HG02798 (cell line): ENCODE results near the gene COL6A5.
"Not testable (repeated sequence)": the region's sequence is repeated elsewhere in the genome, so short reads cannot be mapped to it uniquely, and the experiment has no call there.

Source experiments
- ATAC-seq: cut with Tn5 transposase; IDR thresholded peaks from one replicate; pipeline ENCODE4 v1.9.1; 2021; ENCODE audit warnings: mild to moderate bottlenecking; ENCODE audit not compliant: unreplicated experiment, poor library complexity

The COL6A5 gene

GRCh38 chr3:130433306-130433705 is 87.8 kb downstream of the COL6A5 start:
- ATAC-seq = no peak

DNA sequence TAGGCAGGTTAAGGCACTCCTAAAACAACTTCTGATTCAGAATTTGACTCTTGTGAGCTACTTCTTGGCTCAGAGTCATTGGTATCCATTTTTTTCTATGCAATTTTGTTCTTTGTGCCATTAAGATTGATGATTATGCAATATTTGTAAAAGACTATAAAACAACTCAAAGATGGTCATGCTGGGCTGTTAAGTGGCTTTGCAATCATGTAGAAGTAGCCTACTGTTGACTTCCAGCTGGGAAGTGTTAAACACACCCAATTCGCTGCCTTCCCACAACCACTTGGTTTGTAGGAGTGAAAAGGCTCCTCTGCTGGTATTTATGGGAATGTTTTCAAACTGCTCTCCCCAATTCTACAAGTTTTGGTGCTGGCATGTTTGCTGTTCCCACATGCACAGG is 96.8 kb downstream of the COL6A5 start:
- no peak for ATAC-seq

DNA sequence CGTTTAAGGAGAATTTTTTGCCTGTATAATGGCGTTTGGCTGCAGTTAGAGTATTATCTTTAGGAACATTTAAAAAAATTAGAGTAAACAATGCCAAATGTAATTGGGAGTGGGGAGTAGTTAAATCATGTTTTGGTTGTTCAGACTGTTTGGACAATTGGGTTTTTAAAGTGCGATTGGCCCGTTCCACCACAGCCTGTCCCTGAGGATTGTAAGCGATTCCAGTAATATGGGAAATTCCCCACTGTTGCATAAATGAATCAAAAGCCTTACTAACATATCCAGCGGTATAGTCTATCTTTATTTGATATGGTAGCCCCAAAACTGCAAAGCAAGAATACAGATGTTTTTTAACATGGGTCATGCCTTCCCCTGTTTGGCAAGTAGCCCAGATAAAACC is 101.4 kb downstream of the COL6A5 start:
- ATAC-seq = not testable (repeated sequence)

DNA sequence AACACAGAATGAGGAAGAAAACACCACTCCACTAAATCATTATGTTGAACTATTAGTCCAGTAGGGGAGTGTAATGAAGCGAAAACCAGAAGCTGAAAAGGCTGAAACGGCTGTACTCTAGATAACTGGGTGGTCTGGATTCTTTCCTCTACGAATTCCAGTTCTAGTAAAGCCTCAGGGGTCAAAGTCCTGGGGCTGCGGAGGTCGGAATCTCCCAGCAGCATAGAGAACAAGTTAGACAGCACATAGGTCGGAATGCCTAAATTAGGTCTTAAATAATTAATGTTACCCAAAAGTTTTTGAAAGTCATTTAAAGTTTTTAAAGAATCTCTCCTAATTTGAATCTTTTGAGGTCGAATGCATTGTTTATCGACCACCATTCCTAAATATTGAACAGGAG is 102.7 kb downstream of the COL6A5 start:
- not testable (repeated sequence) for ATAC-seq

GRCh38 chr3:130456540-130456939 is 111.1 kb downstream of the COL6A5 start:
- ATAC-seq = no peak

DNA sequence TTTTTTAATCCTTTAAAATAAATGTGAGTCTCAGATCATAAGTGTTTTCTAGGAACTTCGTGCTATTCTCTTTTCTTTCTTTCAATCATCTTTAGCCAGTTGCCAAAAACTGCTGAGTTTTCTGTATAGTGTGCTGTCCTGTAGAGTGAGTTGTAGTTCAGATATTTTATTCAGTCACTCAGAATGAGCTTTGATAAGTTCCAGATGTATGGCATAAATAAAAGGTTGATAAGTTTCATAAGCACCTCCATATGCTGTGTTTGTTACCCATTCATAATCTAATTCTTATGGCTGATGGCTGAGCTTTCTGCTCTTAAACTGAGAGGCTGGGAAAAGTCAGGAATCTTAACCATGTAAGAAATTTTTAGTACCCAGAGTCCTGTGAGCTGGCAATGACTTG is 112.2 kb downstream of the COL6A5 start:
- ATAC-seq = no peak

GRCh38 chr3:130459944-130460343 is 114.5 kb downstream of the COL6A5 start:
- ATAC-seq = no peak

- no peak for ATAC-seq
These were observed 116.6 kb downstream of the COL6A5 start for GRCh38 chr3:130462089-130462488.

DNA sequence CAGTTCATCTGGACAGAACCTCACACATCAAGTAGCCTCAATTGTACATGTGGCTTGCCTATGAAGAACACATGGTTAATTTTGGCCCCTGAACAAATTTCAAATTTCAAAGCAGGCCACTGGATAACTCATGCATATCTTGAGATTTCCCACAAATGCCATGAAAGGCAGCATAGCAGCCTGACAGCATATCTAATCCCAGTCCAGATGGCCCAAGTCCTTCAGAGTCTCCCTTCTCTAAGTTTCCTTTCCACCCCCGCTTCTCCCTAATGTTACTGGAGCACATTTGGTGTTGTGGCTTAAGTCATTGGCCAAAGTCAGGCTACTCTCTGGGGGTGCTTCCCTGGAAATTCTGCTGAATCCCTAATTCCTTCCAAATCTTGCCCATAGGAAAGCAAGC is 117.7 kb downstream of the COL6A5 start:
- ATAC-seq = no peak

DNA sequence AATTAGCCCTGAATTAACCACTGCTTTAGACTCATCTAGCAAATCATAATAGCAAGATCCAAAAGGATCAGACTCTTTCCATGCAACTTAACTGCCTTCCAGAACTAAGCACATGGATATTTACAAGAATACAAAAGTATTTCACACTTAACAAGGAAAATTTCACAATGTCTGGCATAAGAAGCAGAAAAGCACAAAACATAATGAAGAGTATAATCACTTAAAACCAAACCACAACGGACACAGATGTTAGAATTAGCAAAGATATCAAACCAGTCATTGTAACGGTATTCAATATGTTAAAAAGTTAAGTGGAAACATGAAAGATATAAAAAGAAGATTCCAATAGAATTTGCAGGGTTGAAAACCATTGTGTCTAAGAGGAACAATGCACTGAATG is 120.0 kb downstream of the COL6A5 start:
- ATAC-seq = no peak

- no peak for ATAC-seq
These were observed 122.8 kb downstream of the COL6A5 start for GRCh38 chr3:130468311-130468710.

GRCh38 chr3:130470126-130470525 is 124.7 kb downstream of the COL6A5 start:
- no peak for ATAC-seq

DNA sequence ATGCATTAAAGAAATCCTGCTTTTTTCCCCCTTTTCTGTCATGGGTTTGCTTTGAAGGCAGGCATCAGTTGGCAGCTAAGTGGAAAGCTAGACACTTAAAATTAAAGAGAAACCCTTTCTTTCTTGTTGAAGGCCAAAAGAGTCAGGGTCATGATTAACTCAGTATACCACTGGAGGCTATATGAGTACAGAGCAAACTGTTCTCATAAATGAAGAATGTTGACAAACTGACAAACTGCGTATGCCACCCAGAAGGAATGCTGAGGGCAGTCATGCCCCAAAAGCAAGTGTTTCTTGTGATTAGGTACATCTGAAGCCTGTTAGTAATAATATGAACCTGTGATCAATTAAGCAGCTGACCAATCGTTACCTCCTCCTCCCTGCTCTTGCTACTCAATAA is 127.9 kb downstream of the COL6A5 start:
- no peak for ATAC-seq

DNA sequence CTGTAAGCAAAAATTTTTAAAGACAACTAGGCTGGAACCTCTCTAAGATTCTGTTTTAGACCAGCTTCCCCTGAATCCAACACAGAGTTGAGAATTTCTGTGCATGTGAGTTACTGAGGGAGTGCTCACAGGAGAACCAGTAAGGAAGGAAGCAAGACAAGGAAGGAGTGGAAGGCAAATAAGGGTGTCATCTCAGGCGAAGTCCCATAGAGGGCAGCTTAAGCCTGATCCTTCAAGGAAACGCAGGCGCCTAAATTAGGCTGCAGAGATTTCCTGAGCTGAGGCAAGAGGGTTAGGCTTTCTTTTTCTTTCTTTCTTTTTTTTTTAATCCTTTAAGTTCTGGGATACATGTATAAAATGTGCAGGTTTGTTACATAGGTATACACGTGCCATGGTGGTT is 135.3 kb downstream of the COL6A5 start:
- no peak for ATAC-seq

- ATAC-seq = no peak
These were observed 142.8 kb downstream of the COL6A5 start for GRCh38 chr3:130488288-130488687.

- no peak for ATAC-seq
These were observed 143.4 kb downstream of the COL6A5 start for GRCh38 chr3:130488769-130489450.

DNA sequence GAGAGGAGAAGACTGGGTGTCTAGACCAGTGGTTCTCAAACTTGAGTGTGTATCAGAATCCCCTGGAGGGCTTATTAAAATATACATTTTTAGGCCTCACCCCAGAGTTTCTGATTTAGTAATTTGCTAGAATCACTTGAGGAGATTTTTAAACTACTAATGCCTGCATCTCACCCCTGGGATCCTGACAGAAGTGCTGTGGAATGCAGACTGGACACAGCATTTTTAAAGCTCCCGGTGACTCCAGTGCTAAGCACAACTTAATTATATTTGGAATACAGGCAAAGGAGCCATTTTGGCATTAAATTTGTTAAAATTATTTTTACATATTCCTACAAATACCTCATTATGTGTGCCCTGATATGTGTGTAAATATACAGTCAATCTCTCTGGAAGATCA is 144.8 kb downstream of the COL6A5 start:
- no peak for ATAC-seq

DNA sequence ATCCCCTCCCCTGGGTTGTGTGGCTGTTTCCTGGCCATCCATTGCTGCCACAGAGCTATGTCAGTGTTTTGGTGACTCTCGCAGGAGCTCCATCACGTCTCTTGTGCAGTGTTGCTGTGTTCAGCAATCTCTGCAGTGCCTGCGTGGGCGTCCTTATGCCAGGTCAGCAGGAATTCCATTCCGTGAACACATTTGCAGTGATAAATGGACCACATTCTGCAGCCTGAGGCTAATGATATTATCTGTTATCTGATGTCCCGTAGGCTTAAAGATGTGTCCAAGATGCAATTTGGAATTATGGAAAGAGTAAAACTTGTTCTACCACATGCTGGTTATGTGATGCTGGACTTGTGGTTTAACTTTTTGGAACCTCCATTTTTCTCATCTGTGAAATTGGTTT is 146.0 kb downstream of the COL6A5 start:
- no peak for ATAC-seq

DNA sequence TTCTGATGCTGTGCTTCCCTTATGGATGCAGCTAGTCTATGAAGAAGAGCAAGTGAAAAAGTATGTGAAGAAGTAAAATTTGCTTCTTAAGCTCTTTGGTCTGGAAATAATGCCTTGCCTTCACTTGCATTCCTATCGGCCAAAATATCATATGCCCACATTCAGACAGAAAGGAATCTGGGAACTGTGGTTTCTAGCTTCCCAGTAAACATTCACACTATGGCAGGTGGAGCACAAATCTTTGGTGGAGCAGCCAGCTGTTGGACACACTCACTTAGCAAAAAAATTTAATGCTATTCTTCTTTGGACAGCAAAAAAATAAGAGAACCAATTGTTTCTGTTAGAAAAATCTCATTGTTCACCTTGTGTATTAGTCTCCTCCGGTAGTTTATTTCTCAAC is 159.2 kb downstream of the COL6A5 start:
- ATAC-seq = no peak

DNA sequence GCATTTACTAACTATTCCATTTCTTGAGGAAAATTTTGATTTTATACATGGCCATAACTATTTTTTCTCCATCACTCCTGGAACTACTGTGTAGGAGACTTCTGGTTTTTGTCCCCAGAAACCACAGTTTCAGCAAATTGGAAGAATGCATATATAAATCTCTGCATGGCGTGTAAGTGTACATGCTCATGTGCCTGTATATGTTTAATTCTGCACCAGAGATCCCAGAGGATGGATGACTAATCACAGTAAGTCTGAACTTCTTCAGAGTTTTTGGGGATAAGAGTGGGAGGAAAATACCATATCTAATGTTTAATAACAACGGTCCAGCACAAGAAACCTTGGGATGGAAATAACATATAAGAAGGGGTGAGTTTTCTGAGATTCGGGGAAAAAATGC is 160.6 kb downstream of the COL6A5 start:
- ATAC-seq = no peak

- no peak for ATAC-seq
These were observed 162.3 kb downstream of the COL6A5 start for GRCh38 chr3:130507746-130508145.

DNA sequence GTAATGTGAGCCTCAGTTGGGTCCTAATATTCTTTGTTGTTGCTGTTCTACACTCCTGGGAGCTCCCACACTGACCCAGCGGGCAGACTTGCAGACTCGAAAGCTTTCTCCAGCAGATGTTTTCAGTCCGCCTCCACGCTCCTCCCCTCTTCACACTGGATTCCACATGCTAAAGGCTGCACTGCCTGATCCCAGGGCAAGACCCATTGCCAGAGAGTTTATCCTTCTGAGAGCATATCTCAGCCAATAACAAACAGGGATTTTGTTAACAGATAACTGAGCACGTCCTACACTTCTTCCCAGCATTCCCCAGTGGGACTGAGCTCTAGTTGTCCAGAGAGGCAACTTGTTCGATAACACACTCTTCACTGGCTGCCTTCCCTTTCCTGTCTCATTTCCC is 163.5 kb downstream of the COL6A5 start:
- no peak for ATAC-seq

DNA sequence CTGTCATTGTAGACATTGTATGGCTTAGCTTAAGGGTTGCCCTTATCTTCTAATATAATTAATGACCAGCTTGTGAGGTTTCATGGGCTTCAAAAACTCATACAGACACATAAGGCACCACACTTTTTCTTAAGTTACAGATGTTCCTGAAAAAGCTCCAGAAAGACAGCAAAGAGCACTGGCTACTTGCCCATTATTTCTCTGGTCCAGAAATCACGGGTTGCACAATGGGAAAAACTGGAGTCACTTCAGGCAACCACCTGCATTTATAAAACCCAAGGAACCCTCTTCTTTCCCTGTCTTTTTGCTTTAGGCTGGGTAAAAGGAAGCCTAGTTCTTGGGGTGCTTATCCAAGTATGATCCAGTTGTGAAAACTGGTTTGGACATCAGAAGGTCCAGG is 169.2 kb downstream of the COL6A5 start:
- no peak for ATAC-seq
